Liver (tissue), 3 donors: ENCODE data around the gene CGB5.
"Not testable (repeated sequence)": the region's sequence is repeated elsewhere in the genome, so short reads cannot be mapped to it uniquely, and the experiment has no call there.

Experiments
- CTCF ChIP-seq: fragments of 150-350 bp; IDR thresholded peaks from 2 replicates; pipeline ENCODE4 v1.5.1; 2017; ENCODE audit warnings: improper control_type of control experiment, low read depth, low read length; ENCODE audit not compliant: missing input control
- FOXA1 ChIP-seq: IDR thresholded peaks from 2 replicates; pipeline ENCODE4 v1.6.1; 2016; ENCODE audit warnings: antibody characterized with exemption
- GABPA ChIP-seq, 2 donors: IDR thresholded peaks in 1 of 2; conservative IDR thresholded peaks in 1 of 2; 2 replicates each; pipeline ENCODE4 v1.6.1; 2016; ENCODE audit warnings: antibody characterized with exemption in 2 of 2, mild to moderate bottlenecking in 1 of 2, moderate library complexity in 1 of 2
- HNF4A ChIP-seq, 2 donors: conservative IDR thresholded peaks; 2 replicates each; pipeline ENCODE4 v1.6.1; 2016; ENCODE audit warnings: antibody characterized with exemption in 2 of 2, mild to moderate bottlenecking in 2 of 2
- HNF4G ChIP-seq: IDR thresholded peaks from 2 replicates; pipeline ENCODE4 v1.6.1; 2016; ENCODE audit warnings: antibody characterized with exemption
- JUND ChIP-seq, 2 donors: IDR thresholded peaks; 2 replicates each; pipeline ENCODE4 v1.6.1; 2016; ENCODE audit warnings: antibody characterized with exemption in 2 of 2
- MAX ChIP-seq: IDR thresholded peaks from 2 replicates; pipeline ENCODE4 v1.6.1; 2016; ENCODE audit warnings: antibody characterized with exemption
- REST ChIP-seq: IDR thresholded peaks from 2 replicates; pipeline ENCODE4 v1.6.1; 2016; ENCODE audit warnings: antibody characterized with exemption, mild to moderate bottlenecking
- TAF1 ChIP-seq: conservative IDR thresholded peaks from 2 replicates; pipeline ENCODE4 v1.6.1; 2016; ENCODE audit warnings: antibody characterized with exemption, mild to moderate bottlenecking
- YY1 ChIP-seq: IDR thresholded peaks from 2 replicates; pipeline ENCODE4 v1.6.1; 2016; ENCODE audit warnings: antibody characterized with exemption, mild to moderate bottlenecking
- donor health status: healthy.
- donor health status: healthy.

GRCh38 chr19:49025088-49025487 lies 18.6 kb upstream of the CGB5 start:
- not testable (repeated sequence) for TF ChIP-seq CTCF; GABPA (IDR thresholded peaks at IDR 0.05 in 1 of 2, conservative IDR thresholded peaks at IDR 0.05 in 1 of 2); JUND (IDR thresholded peaks at IDR 0.05); HNF4A (conservative IDR thresholded peaks at IDR 0.05); TAF1; MAX; HNF4G; FOXA1; REST; YY1
